ENCODE data around the gene GREM2. TPM values are rescaled to one million over a fixed set of nuclear protein-coding genes. Genes with fewer than 3 reads are reported as not detected.

Gene GREM2
- total RNA-seq, 1 experiment from 2014 or later: not detected

- Histone ChIP-seq H3K9me3 (ENCODE audit: insufficient read depth, low read depth) (no peaks in the 10 kb centered on the region), H3K27ac (no peak overlapping the region), H3K79me2 (ENCODE audit: low read depth) (no peaks in the 10 kb centered on the region), H3K4me2 (no peak overlapping the region), H3K36me3 (ENCODE audit: low read depth) (no peaks in the 10 kb centered on the region), H3F3A (ENCODE audit: insufficient read depth, low read depth) (no peaks in the 10 kb centered on the region), H3K4me1 (replicated peaks; ENCODE audit: insufficient read depth) (no peaks in the 10 kb centered on the region), H2AFZ (no peak overlapping the region), H3K27me3 (ENCODE audit: insufficient read depth, low read depth) (peaks cover 5% of the 10 kb centered on the region; the same call in 1 of the 2 replicates), H3K9me2 (ENCODE audit: insufficient read depth) (no peaks in the 10 kb centered on the region), H4K20me1 (ENCODE audit: insufficient read depth) (no peaks in the 10 kb centered on the region), H3K4me3 (no peak overlapping the region)
- no peak for DNase-seq
- no TSS peak for BruUV-seq (replicated peaks)
- intact Hi-C loops (cut with micrococcal nuclease; ENCODE audit: unreplicated experiment): no loop called here
- CTCF ChIA-PET: no interaction called here
- TF ChIP-seq CTCF (conservative IDR thresholded peaks at IDR 0.05): no peak
- no peak for TF ChIP-seq EZH2 (IDR thresholded peaks at IDR 0.05; ENCODE audit: low read depth)
- POLR2A ChIA-PET (ENCODE audit: unreplicated experiment): no interaction called here
These were observed 127.0 kb downstream of the GREM2 start for GRCh38 chr1:240484804-240485443.

GRCh38 chr1:240478536-240478935 is 133.4 kb downstream of the GREM2 start:
- Histone ChIP-seq H3K4me3 (no peak overlapping the region), H3K79me2 (ENCODE audit: low read depth) (no peaks in the 10 kb centered on the region), H3K27me3 (ENCODE audit: insufficient read depth, low read depth) (peaks cover 11% of the 10 kb centered on the region; the same call in 1 of the 2 replicates), H3K27ac (no peak overlapping the region), H2AFZ (no peak overlapping the region), H3K9me2 (ENCODE audit: insufficient read depth) (no peaks in the 10 kb centered on the region), H3F3A (ENCODE audit: insufficient read depth, low read depth) (no peaks in the 10 kb centered on the region), H4K20me1 (ENCODE audit: insufficient read depth) (no peaks in the 10 kb centered on the region), H3K36me3 (ENCODE audit: low read depth) (no peaks in the 10 kb centered on the region), H3K4me1 (replicated peaks; ENCODE audit: insufficient read depth) (no peaks in the 10 kb centered on the region), H3K9me3 (ENCODE audit: insufficient read depth, low read depth) (no peaks in the 10 kb centered on the region), H3K4me2 (no peak overlapping the region)
- TF ChIP-seq CTCF (conservative IDR thresholded peaks at IDR 0.05): no peak
- no peak for TF ChIP-seq EZH2 (IDR thresholded peaks at IDR 0.05; ENCODE audit: low read depth)
- BruUV-seq (replicated peaks): no TSS peak
- intact Hi-C loops (cut with micrococcal nuclease; ENCODE audit: unreplicated experiment): no loop called here
- POLR2A ChIA-PET (ENCODE audit: unreplicated experiment): no interaction called here
- no peak for DNase-seq
- CTCF ChIA-PET: no interaction called here

GRCh38 chr1:240475832-240476231 is 136.1 kb downstream of the GREM2 start:
- ChIA-PET POLR2A (ENCODE audit: unreplicated experiment) (no interaction called here), CTCF (no interaction called here)
- no peak overlapping the region for H3K4me2 ChIP-seq
- no peaks in the 10 kb centered on the region for H3K9me2 ChIP-seq (ENCODE audit: insufficient read depth)
- no peaks in the 10 kb centered on the region for H3K9me3 ChIP-seq (ENCODE audit: insufficient read depth, low read depth)
- H3K4me1 ChIP-seq (replicated peaks; ENCODE audit: insufficient read depth): no peaks in the 10 kb centered on the region
- peaks cover 18% of the 10 kb centered on the region; the same call in 1 of the 2 replicates for H3K27me3 ChIP-seq (ENCODE audit: insufficient read depth, low read depth)
- H2AFZ ChIP-seq: no peak overlapping the region
- intact Hi-C loops (cut with micrococcal nuclease; ENCODE audit: unreplicated experiment): no loop called here
- no peak for DNase-seq
- H3K27ac ChIP-seq: no peak overlapping the region
- no peak overlapping the region for H3K4me3 ChIP-seq
- no TSS peak for BruUV-seq (replicated peaks)
- H3F3A ChIP-seq (ENCODE audit: insufficient read depth, low read depth): no peaks in the 10 kb centered on the region
- no peaks in the 10 kb centered on the region for H3K79me2 ChIP-seq (ENCODE audit: low read depth)
- no peak for TF ChIP-seq EZH2 (IDR thresholded peaks at IDR 0.05; ENCODE audit: low read depth)
- TF ChIP-seq CTCF (conservative IDR thresholded peaks at IDR 0.05): no peak
- no peaks in the 10 kb centered on the region for H4K20me1 ChIP-seq (ENCODE audit: insufficient read depth)
- no peaks in the 10 kb centered on the region for H3K36me3 ChIP-seq (ENCODE audit: low read depth)
